Pancreas (tissue), 10 donors: ENCODE data around the gene AGXT. TPM values are rescaled to one million over a fixed set of nuclear protein-coding genes. Genes with fewer than 3 reads are reported as not detected.

Experiments used
- ATAC-seq, 4 donors: fragments of 200-7000 bp; cut with Tn5 transposase; one replicate each; pipeline versions ENCODE4 v1.8.0 to v1.9.1; 2020; ENCODE audit warnings: mild to moderate bottlenecking in 4 of 4, moderate library complexity in 4 of 4
- DNase-seq, 6 donors: peaks; one replicate each; pipeline ENCODE4 v3.0.0-alpha.2; 2020
- FAIRE-seq: peaks from 2 replicates; lab custom pipeline; 2012; peaks lifted over from hg19 to GRCh38; lab: Jason Lieb, UNC
- H3K27ac ChIP-seq, 4 donors: fragments of 200-600 bp; sonication (generic); 1 replicate in 3 of 4; 2 replicates in 1 of 4; pipeline versions ENCODE4 v1.5.0 to v1.8.0; 2020
- H3K27me3 ChIP-seq, 4 donors: fragments of 200-600 bp; one replicate each; pipeline ENCODE4 v1.8.0; 2021
- H3K36me3 ChIP-seq, 3 donors: fragments of 200-600 bp; sonication (generic) in 1 of 3; one replicate each; pipeline versions ENCODE4 v1.5.0 to v1.8.0; 2020 to 2021
- H3K4me1 ChIP-seq, 3 donors: fragments of 200-600 bp; one replicate each; pipeline ENCODE4 v1.8.0; 2021
- H3K4me3 ChIP-seq, 4 donors: fragments of 200-600 bp; sonication (generic) in 2 of 4; one replicate each; pipeline versions ENCODE4 v1.5.0 to v1.8.0; 2020 to 2021
- H3K9me3 ChIP-seq, 4 donors: fragments of 200-600 bp; one replicate each; pipeline ENCODE4 v1.8.0; 2021
- CTCF ChIP-seq, 4 donors: fragments of 200-600 bp; sonication (generic) in 3 of 4; IDR thresholded peaks; one replicate each; pipeline versions ENCODE4 v1.5.0 to v1.8.0; 2021; ENCODE audit warnings: antibody characterized with exemption in 4 of 4
- WGBS, 2 donors: extraction: QIAGEN DNeasy Blood & Tissue Kit; methylation state at CpG; one replicate each; pipeline ENCODE4 v1.1.7; 2013; 5-methylcytosine and 5-hydroxymethylcytosine counted together
- intact Hi-C, 3 donors: fragments of 100-400 bp; cut with DNase I; formaldehyde crosslinking; loops; one replicate each; pipeline versions ENCODE4 v1.11.1 to v1.14.2; 2022
- polyA plus RNA-seq, 2 donors: library from polyadenylated mRNA; stranded (reverse); fragments of 200-250 nt; gene quantifications; one replicate each; pipeline ENCODE4 v1.2.3, GENCODE V29; 2013
- total RNA-seq, 6 donors: library from RNA; stranded (reverse); fragmentation: NEBNext Ultra II Directional in 4 of 6; extraction: Animal tissue kit (Norgen Biotek cat#: 25700) in 4 of 6; gene quantifications; one replicate each; pipeline versions ENCODE4 v1.2.1 to v1.2.4, GENCODE V29; 2021 to 2023
- donor health status: healthy with polysubstance abuse.
- donor health status: DM: no; HTN: no; CAD: no; lungs with moderate emphysema.
- donor health status: DM: no; HTN: no; CAD: no.
- donor health status: control.
- donor health status: control.
- donor health status: Bipolar disorder and iron deficiency.
- donor health status: DM: yes; HTN: yes; CAD: no.
- donor health status: DM: no; HTN: no; CAD: no.
- donor health status: DM: no; HTN: no; CAD: no.
- donor health status: DM: yes; HTN: yes; CAD: no.

Gene AGXT
- total and polyA plus RNA-seq, 8 donors: 0.07 to 0.76 (median 0.08) TPM; not detected in 5

- Histone ChIP-seq H3K27ac (no peak overlapping the region), H3K4me1 (peaks cover 0 to 7% (median 5%) of the 10 kb centered on the region in 3 donors), H3K4me3 (no peak overlapping the region), H3K36me3 (no peaks in the 10 kb centered on the region), H3K9me3 (no peaks in the 10 kb centered on the region), H3K27me3 (no peaks in the 10 kb centered on the region)
- no peak for TF ChIP-seq CTCF (IDR thresholded peaks at IDR 0.05)
- ATAC-seq: no peak
- intact Hi-C loops: no loop called here
- DNase-seq: no peak
- 87 to 97% methylated on average over 13 of the region's 13 CpGs for WGBS, 2 donors
- no peak for FAIRE-seq
Measured at GRCh38 chr2:240858321-240858720, 10.3 kb upstream of the AGXT start.

GRCh38 chr2:240858871-240859270 is 9.8 kb upstream of the AGXT start:
- no peak for ATAC-seq
- intact Hi-C loops: no loop called here
- Histone ChIP-seq H3K4me3 (no peak overlapping the region), H3K27ac (no peak overlapping the region), H3K27me3 (no peaks in the 10 kb centered on the region), H3K9me3 (no peaks in the 10 kb centered on the region), H3K36me3 (no peaks in the 10 kb centered on the region), H3K4me1 (peaks cover 0 to 7% (median 5%) of the 10 kb centered on the region in 3 donors)
- DNase-seq: no peak
- TF ChIP-seq CTCF (IDR thresholded peaks at IDR 0.05): no peak
- 94% methylated on average over 10 of the region's 10 CpGs for WGBS, 2 donors
- FAIRE-seq: no peak

- WGBS, 2 donors: 67 to 71% methylated on average over 2 of the region's 2 CpGs
- intact Hi-C loops: no loop called here
- Histone ChIP-seq H3K9me3 (no peaks in the 10 kb centered on the region), H3K27me3 (no peaks in the 10 kb centered on the region), H3K27ac (no peak overlapping the region), H3K36me3 (no peaks in the 10 kb centered on the region), H3K4me1 (peaks cover 0 to 7% (median 5%) of the 10 kb centered on the region in 3 donors), H3K4me3 (no peak overlapping the region)
- FAIRE-seq (no peak), ATAC-seq (no peak), DNase-seq (no peak)
- TF ChIP-seq CTCF (IDR thresholded peaks at IDR 0.05): no peak
Measured at GRCh38 chr2:240861547-240861946, 7.1 kb upstream of the AGXT start.

- FAIRE-seq (no peak), ATAC-seq (no peak), DNase-seq (no peak)
- H3K36me3 ChIP-seq: no peaks in the 10 kb centered on the region
- TF ChIP-seq CTCF (IDR thresholded peaks at IDR 0.05): no peak
- no peak overlapping the region for H3K27ac ChIP-seq
- no peaks in the 10 kb centered on the region for H3K4me1 ChIP-seq
- H3K4me3 ChIP-seq: no peak overlapping the region
- 81% methylated on average over 3 of the region's 3 CpGs for WGBS, 2 donors
- intact Hi-C loops: no loop called here
- H3K9me3 ChIP-seq: no peaks in the 10 kb centered on the region
- no peaks in the 10 kb centered on the region for H3K27me3 ChIP-seq
Measured at GRCh38 chr2:240864475-240864874, 4.1 kb upstream of the AGXT start.

GRCh38 chr2:240865391-240865790 is 3.2 kb upstream of the AGXT start:
- H3K4me1 ChIP-seq: no peaks in the 10 kb centered on the region
- no peaks in the 10 kb centered on the region for H3K36me3 ChIP-seq
- intact Hi-C loops: no loop called here
- DNase-seq (no peak), ATAC-seq (no peak), FAIRE-seq (no peak)
- no peaks in the 10 kb centered on the region for H3K9me3 ChIP-seq
- H3K27ac ChIP-seq: no peak overlapping the region
- H3K4me3 ChIP-seq: no peak overlapping the region
- no peak for TF ChIP-seq CTCF (IDR thresholded peaks at IDR 0.05)
- 81 to 90% methylated on average over 5 of the region's 5 CpGs for WGBS, 2 donors
- no peaks in the 10 kb centered on the region for H3K27me3 ChIP-seq
